Liver (tissue), 9 donors: ENCODE data around the gene ALKBH5. TPM values are rescaled to one million over a fixed set of nuclear protein-coding genes. Genes with fewer than 3 reads are reported as not detected.

Source experiments
- DNase-seq: peaks from one replicate; pipeline ENCODE4 v3.0.0-alpha.2; 2017; ENCODE audit warnings: low spot score
- H3K27ac ChIP-seq, 2 donors: one replicate each; pipeline ENCODE4 v1.7.0; 2013; ENCODE audit warnings: inconsistent platforms in 2 of 2, low read length in 2 of 2, control low read depth in 1 of 2, low read depth in 1 of 2, mild to moderate bottlenecking in 1 of 2
- H3K27me3 ChIP-seq, 4 donors: one replicate each; pipeline versions ENCODE4 v1.6.1 to v1.7.0; 2013; ENCODE audit warnings: low read length in 3 of 4, inconsistent platforms in 1 of 4, mild to moderate bottlenecking in 1 of 4, moderate library complexity in 1 of 4; ENCODE audit not compliant: control insufficient read depth in 4 of 4, insufficient read depth in 4 of 4
- H3K36me3 ChIP-seq, 4 donors: one replicate each; pipeline versions ENCODE4 v1.6.1 to v1.7.0; 2013; ENCODE audit warnings: low read length in 3 of 4, mild to moderate bottlenecking in 3 of 4, low read depth in 1 of 4, moderate library complexity in 1 of 4; ENCODE audit not compliant: control insufficient read depth in 4 of 4, insufficient read depth in 3 of 4
- H3K4me1 ChIP-seq, 4 donors: one replicate each; pipeline versions ENCODE4 v1.6.1 to v1.7.0; 2013; ENCODE audit warnings: low read length in 3 of 4, mild to moderate bottlenecking in 3 of 4, moderate library complexity in 1 of 4; ENCODE audit not compliant: control insufficient read depth in 4 of 4, insufficient read depth in 4 of 4
- H3K4me3 ChIP-seq, 3 donors: one replicate each; pipeline versions ENCODE4 v1.6.1 to v1.7.0; 2013; ENCODE audit warnings: low read length in 3 of 3, control low read depth in 1 of 3, low read depth in 1 of 3, mild to moderate bottlenecking in 1 of 3
- H3K9ac ChIP-seq, 2 donors: one replicate each; pipeline ENCODE4 v1.7.0; 2013; ENCODE audit warnings: low read length in 2 of 2, mild to moderate bottlenecking in 2 of 2, moderate library complexity in 2 of 2, control low read depth in 1 of 2, low read depth in 1 of 2
- H3K9me3 ChIP-seq, 4 donors: one replicate each; pipeline versions ENCODE4 v1.6.1 to v1.7.0; 2013; ENCODE audit warnings: low read length in 3 of 4; ENCODE audit not compliant: control insufficient read depth in 4 of 4
- ATF3 ChIP-seq: IDR thresholded peaks from 2 replicates; pipeline ENCODE4 v1.6.1; 2016; ENCODE audit warnings: antibody characterized with exemption
- CTCF ChIP-seq: fragments of 150-350 bp; IDR thresholded peaks from 2 replicates; pipeline ENCODE4 v1.5.1; 2017; ENCODE audit warnings: improper control_type of control experiment, low read depth, low read length; ENCODE audit not compliant: missing input control
- EGR1 ChIP-seq, 2 donors: IDR thresholded peaks; 2 replicates each; pipeline ENCODE4 v1.6.1; 2016 to 2018; ENCODE audit warnings: antibody characterized with exemption in 2 of 2, low read depth in 2 of 2
- FOXA1 ChIP-seq: IDR thresholded peaks from 2 replicates; pipeline ENCODE4 v1.6.1; 2016; ENCODE audit warnings: antibody characterized with exemption
- FOXA2 ChIP-seq: IDR thresholded peaks from 2 replicates; pipeline ENCODE4 v1.6.1; 2016; ENCODE audit warnings: antibody characterized with exemption
- GABPA ChIP-seq, 2 donors: IDR thresholded peaks in 1 of 2; conservative IDR thresholded peaks in 1 of 2; 2 replicates each; pipeline ENCODE4 v1.6.1; 2016; ENCODE audit warnings: antibody characterized with exemption in 2 of 2, mild to moderate bottlenecking in 1 of 2, moderate library complexity in 1 of 2
- HNF4A ChIP-seq, 2 donors: conservative IDR thresholded peaks; 2 replicates each; pipeline ENCODE4 v1.6.1; 2016; ENCODE audit warnings: antibody characterized with exemption in 2 of 2, mild to moderate bottlenecking in 2 of 2
- HNF4G ChIP-seq: IDR thresholded peaks from 2 replicates; pipeline ENCODE4 v1.6.1; 2016; ENCODE audit warnings: antibody characterized with exemption
- JUND ChIP-seq, 2 donors: IDR thresholded peaks; 2 replicates each; pipeline ENCODE4 v1.6.1; 2016; ENCODE audit warnings: antibody characterized with exemption in 2 of 2
- MAX ChIP-seq: IDR thresholded peaks from 2 replicates; pipeline ENCODE4 v1.6.1; 2016; ENCODE audit warnings: antibody characterized with exemption
- NR2F2 ChIP-seq: IDR thresholded peaks from 2 replicates; pipeline ENCODE4 v1.6.1; 2016; ENCODE audit warnings: antibody characterized with exemption
- RAD21 ChIP-seq, 2 donors: IDR thresholded peaks; 2 replicates each; pipeline ENCODE4 v1.6.1; 2016; ENCODE audit warnings: antibody characterized with exemption in 2 of 2, mild to moderate bottlenecking in 2 of 2
- REST ChIP-seq: IDR thresholded peaks from 2 replicates; pipeline ENCODE4 v1.6.1; 2016; ENCODE audit warnings: antibody characterized with exemption, mild to moderate bottlenecking
- RXRA ChIP-seq, 2 donors: IDR thresholded peaks; 2 replicates each; pipeline ENCODE4 v1.6.1; 2017 to 2018; ENCODE audit warnings: antibody characterized with exemption in 2 of 2, mild to moderate bottlenecking in 1 of 2
- SP1 ChIP-seq: IDR thresholded peaks from 2 replicates; pipeline ENCODE4 v1.6.1; 2018; ENCODE audit warnings: antibody characterized with exemption, mild to moderate bottlenecking
- TAF1 ChIP-seq: conservative IDR thresholded peaks from 2 replicates; pipeline ENCODE4 v1.6.1; 2016; ENCODE audit warnings: antibody characterized with exemption, mild to moderate bottlenecking
- YY1 ChIP-seq: IDR thresholded peaks from 2 replicates; pipeline ENCODE4 v1.6.1; 2016; ENCODE audit warnings: antibody characterized with exemption, mild to moderate bottlenecking
- ZBTB33 ChIP-seq: IDR thresholded peaks from 2 replicates; pipeline ENCODE4 v1.6.1; 2016; ENCODE audit warnings: antibody characterized with exemption
- WGBS: extraction: QIAGEN DNeasy Blood & Tissue Kit; methylation state at CpG from one replicate; pipeline ENCODE4 v1.1.7; 2013; 5-methylcytosine and 5-hydroxymethylcytosine counted together
- polyA plus RNA-seq, 2 donors: library from polyadenylated mRNA; stranded (reverse) in 1 of 2; unstranded in 1 of 2; fragments of 200-250 nt in 1 of 2; fragments of >200 nt in 1 of 2; fragmentation: Nextera tagmentation in 1 of 2; extraction: Ambion mirVana in 1 of 2; gene quantifications; one replicate each; pipeline versions ENCODE4 v1.2.1 to v1.2.3, GENCODE V29; 2013 to 2015
- total RNA-seq, 2 donors: library from RNA; depleted of rRNA; stranded (reverse); fragments of >200 nt; gene quantifications; one replicate each; pipeline ENCODE4 v1.2.3, GENCODE V29; 2014
- donor health status: healthy.
- donor health status: healthy.
- donor health status: healthy.
- donor health status: healthy.
- donor health status: healthy.

Gene ALKBH5
- total and polyA plus RNA-seq, 4 donors, result 30.5 to 67.8 (median 46.3) TPM

GRCh38 chr17:18138065-18138749 lies 45.4 kb upstream of the ALKBH5 start:
- peak; percentile 43 for DNase-seq
- no peak for TF ChIP-seq NR2F2
- TF ChIP-seq HNF4G, result peak; percentile 69
- TF ChIP-seq HNF4A (conservative IDR thresholded peaks at IDR 0.05), result peak; percentile 93 to 96
- TF ChIP-seq MAX, result no peak
- peak; percentile 97 to 98 for TF ChIP-seq RXRA (IDR thresholded peaks at IDR 0.05)
- TF ChIP-seq EGR1 (IDR thresholded peaks at IDR 0.05; ENCODE audit: low read depth in 2 of 2), result no peak
- peak; percentile 76 for TF ChIP-seq REST
- TF ChIP-seq YY1, result peak; percentile 83
- TF ChIP-seq RAD21 (IDR thresholded peaks at IDR 0.05), result peak; percentile 28 to 55
- peak in 1 of 2 donors; percentile 73 for TF ChIP-seq JUND (IDR thresholded peaks at IDR 0.05)
- no peak for TF ChIP-seq GABPA (IDR thresholded peaks at IDR 0.05 in 1 of 2, conservative IDR thresholded peaks at IDR 0.05 in 1 of 2)
- TF ChIP-seq CTCF, result no peak
- TF ChIP-seq FOXA2, result peak; percentile 26
- TF ChIP-seq SP1, result peak; percentile 93
- no peaks in the 10 kb centered on the region for H3K9me3 ChIP-seq
- H3K4me3 ChIP-seq, result peak overlapping the region in 1 of 3 donors; percentile 5
- H3K36me3 ChIP-seq, result no peaks in the 10 kb centered on the region
- H3K4me1 ChIP-seq, result peaks cover 8 to 42% (median 36%) of the 10 kb centered on the region in 4 donors
- peak overlapping the region; percentile 84 to 88 for H3K27ac ChIP-seq
- 47% methylated on average over 8 of the region's 8 CpGs for WGBS
- H3K9ac ChIP-seq, result peak overlapping the region in 1 of 2 donors; percentile 18
- H3K27me3 ChIP-seq, result no peaks in the 10 kb centered on the region

GRCh38 chr17:18139092-18139491 lies 44.5 kb upstream of the ALKBH5 start:
- 96% methylated on average over 2 of the region's 2 CpGs for WGBS
- no peak overlapping the region for H3K9ac ChIP-seq

More at GRCh38 chr17:18139092-18139491, 44.5 kb upstream of the ALKBH5 start:
- Histone ChIP-seq H3K36me3 (no peaks in the 10 kb centered on the region), H3K4me3 (no peak overlapping the region), H3K4me1 (peaks cover 8 to 42% (median 36%) of the 10 kb centered on the region in 4 donors), H3K27me3 (no peaks in the 10 kb centered on the region), H3K27ac (peak overlapping the region; percentile 84 to 88), H3K9me3 (no peaks in the 10 kb centered on the region)
- DNase-seq, result no peak
- TF ChIP-seq GABPA (IDR thresholded peaks at IDR 0.05 in 1 of 2, conservative IDR thresholded peaks at IDR 0.05 in 1 of 2) (no peak), FOXA2 (no peak), RAD21 (IDR thresholded peaks at IDR 0.05) (no peak), HNF4G (no peak), RXRA (IDR thresholded peaks at IDR 0.05) (no peak), SP1 (no peak), JUND (IDR thresholded peaks at IDR 0.05) (no peak), REST (no peak), YY1 (no peak), HNF4A (conservative IDR thresholded peaks at IDR 0.05) (no peak), FOXA1 (no peak), MAX (no peak), ZBTB33 (no peak), NR2F2 (no peak), TAF1 (no peak), ATF3 (no peak)
